GM19240 (cell line): ENCODE measurements around the gene PKNOX2.

Source experiments
- DNase-seq: peaks from one replicate; pipeline ENCODE4 v3.0.0; 2011; ENCODE audit warnings: low spot score; ENCODE audit not compliant: insufficient read length

The PKNOX2 gene

GRCh38 chr11:125351033-125351867, 186.7 kb downstream of the PKNOX2 start:
- DNase-seq = no peak

GRCh38 chr11:125351868-125352250, 187.3 kb downstream of the PKNOX2 start:
- no peak for DNase-seq

GRCh38 chr11:125356797-125357196, 192.2 kb downstream of the PKNOX2 start:
- no peak for DNase-seq

GRCh38 chr11:125357551-125357950, 193.0 kb downstream of the PKNOX2 start:
- DNase-seq = no peak

- no peak for DNase-seq
Observed at GRCh38 chr11:125358254-125358840, 193.8 kb downstream of the PKNOX2 start.

GRCh38 chr11:125359130-125359529, 194.6 kb downstream of the PKNOX2 start:
- no peak for DNase-seq

- DNase-seq = no peak
Observed at GRCh38 chr11:125360066-125360465, 195.5 kb downstream of the PKNOX2 start.

- DNase-seq = no peak
Observed at GRCh38 chr11:125364121-125364826, 199.7 kb downstream of the PKNOX2 start.

GRCh38 chr11:125365196-125365931, 200.8 kb downstream of the PKNOX2 start:
- no peak for DNase-seq

GRCh38 chr11:125367710-125368109, 203.2 kb downstream of the PKNOX2 start:
- no peak for DNase-seq

GRCh38 chr11:125368757-125369156, 204.2 kb downstream of the PKNOX2 start:
- DNase-seq = no peak

- DNase-seq = no peak
Observed at GRCh38 chr11:125369808-125370207, 205.3 kb downstream of the PKNOX2 start.

GRCh38 chr11:125370561-125371389, 206.2 kb downstream of the PKNOX2 start:
- DNase-seq = no peak

- DNase-seq = no peak
Observed at GRCh38 chr11:125371431-125371935, 206.9 kb downstream of the PKNOX2 start.

GRCh38 chr11:125372088-125372487, 207.5 kb downstream of the PKNOX2 start:
- no peak for DNase-seq

- DNase-seq = no peak
Observed at GRCh38 chr11:125372911-125373310, 208.4 kb downstream of the PKNOX2 start.

GRCh38 chr11:125373426-125374391, 209.2 kb downstream of the PKNOX2 start:
- no peak for DNase-seq

GRCh38 chr11:125374398-125374797, 209.8 kb downstream of the PKNOX2 start:
- no peak for DNase-seq

GRCh38 chr11:125375146-125375545, 210.6 kb downstream of the PKNOX2 start:
- DNase-seq = no peak
